ENCODE results near the gene RUFY1. TPM values are rescaled to one million over a fixed set of nuclear protein-coding genes. Genes with fewer than 3 reads are reported as not detected.

Gene RUFY1
- total RNA-seq, 1 experiment from 2014 or later, result 63.9 TPM

DNA sequence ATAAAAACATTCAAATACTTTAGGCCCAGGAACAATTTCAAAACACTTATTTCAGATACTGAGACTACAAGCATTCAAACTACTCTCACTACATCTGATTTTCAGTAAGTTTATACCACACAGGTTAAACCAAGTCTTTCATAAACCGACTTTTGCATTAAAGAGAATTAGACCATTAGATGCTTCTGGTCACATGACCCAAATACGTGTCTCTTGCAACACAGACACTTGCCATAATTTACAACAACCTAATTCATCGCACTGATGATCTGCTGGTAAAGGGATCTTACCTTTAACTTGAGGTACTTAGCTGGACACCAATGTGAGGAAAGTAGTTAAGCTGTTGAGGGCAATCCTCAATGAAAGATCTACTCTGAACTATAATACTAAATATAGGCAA lies 69.9 kb downstream of the RUFY1 start:
- BruUV-seq (replicated peaks), result no TSS peak
- peak overlapping the region; percentile 82 for H3K4me2 ChIP-seq
- peaks cover 73% of the 10 kb centered on the region for H4K20me1 ChIP-seq (ENCODE audit: insufficient read depth)
- no peak for TF ChIP-seq EZH2 (IDR thresholded peaks at IDR 0.05; ENCODE audit: low read depth)
- TF ChIP-seq, protein P1, sequence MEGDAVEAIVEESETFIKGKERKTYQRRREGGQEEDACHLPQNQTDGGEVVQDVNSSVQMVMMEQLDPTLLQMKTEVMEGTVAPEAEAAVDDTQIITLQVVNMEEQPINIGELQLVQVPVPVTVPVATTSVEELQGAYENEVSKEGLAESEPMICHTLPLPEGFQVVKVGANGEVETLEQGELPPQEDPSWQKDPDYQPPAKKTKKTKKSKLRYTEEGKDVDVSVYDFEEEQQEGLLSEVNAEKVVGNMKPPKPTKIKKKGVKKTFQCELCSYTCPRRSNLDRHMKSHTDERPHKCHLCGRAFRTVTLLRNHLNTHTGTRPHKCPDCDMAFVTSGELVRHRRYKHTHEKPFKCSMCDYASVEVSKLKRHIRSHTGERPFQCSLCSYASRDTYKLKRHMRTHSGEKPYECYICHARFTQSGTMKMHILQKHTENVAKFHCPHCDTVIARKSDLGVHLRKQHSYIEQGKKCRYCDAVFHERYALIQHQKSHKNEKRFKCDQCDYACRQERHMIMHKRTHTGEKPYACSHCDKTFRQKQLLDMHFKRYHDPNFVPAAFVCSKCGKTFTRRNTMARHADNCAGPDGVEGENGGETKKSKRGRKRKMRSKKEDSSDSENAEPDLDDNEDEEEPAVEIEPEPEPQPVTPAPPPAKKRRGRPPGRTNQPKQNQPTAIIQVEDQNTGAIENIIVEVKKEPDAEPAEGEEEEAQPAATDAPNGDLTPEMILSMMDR (conservative IDR thresholded peaks at IDR 0.05), result no peak
- CTCF ChIA-PET, result interaction anchor here (0.6 kb wide), 1 partner anchor 70 kb away, joined by 6 read pairs; the partner anchor contains the start of gene RUFY1
- peaks cover 73% of the 10 kb centered on the region for H3K36me3 ChIP-seq (ENCODE audit: low read depth)
- no peaks in the 10 kb centered on the region for H3K9me3 ChIP-seq (ENCODE audit: insufficient read depth, low read depth)
- peaks cover 89% of the 10 kb centered on the region for H3K79me2 ChIP-seq (ENCODE audit: low read depth)
- no peak overlapping the region for H2AFZ ChIP-seq
- 0 out of 2 replicates have a peak overlapping the region, but pooled peaks have one; percentile 2 for H3K27ac ChIP-seq
- H3K4me3 ChIP-seq, result peak overlapping the region; percentile 95
- POLR2A ChIA-PET (ENCODE audit: unreplicated experiment), result no interaction called here
- H3K27me3 ChIP-seq (ENCODE audit: insufficient read depth, low read depth), result no peaks in the 10 kb centered on the region
- peaks cover 85% of the 10 kb centered on the region for H3F3A ChIP-seq (ENCODE audit: insufficient read depth, low read depth)
- DNase-seq, result no peak
- H3K4me1 ChIP-seq (replicated peaks; ENCODE audit: insufficient read depth), result peaks cover 36% of the 10 kb centered on the region
- H3K9me2 ChIP-seq (ENCODE audit: insufficient read depth), result no peaks in the 10 kb centered on the region
- intact Hi-C loops (cut with micrococcal nuclease; ENCODE audit: unreplicated experiment), result loop anchor here (5.0 to 10.0 kb wide), 3 partner anchors 63 to 177 kb away; partner anchors contain the start of gene MAML1

DNA sequence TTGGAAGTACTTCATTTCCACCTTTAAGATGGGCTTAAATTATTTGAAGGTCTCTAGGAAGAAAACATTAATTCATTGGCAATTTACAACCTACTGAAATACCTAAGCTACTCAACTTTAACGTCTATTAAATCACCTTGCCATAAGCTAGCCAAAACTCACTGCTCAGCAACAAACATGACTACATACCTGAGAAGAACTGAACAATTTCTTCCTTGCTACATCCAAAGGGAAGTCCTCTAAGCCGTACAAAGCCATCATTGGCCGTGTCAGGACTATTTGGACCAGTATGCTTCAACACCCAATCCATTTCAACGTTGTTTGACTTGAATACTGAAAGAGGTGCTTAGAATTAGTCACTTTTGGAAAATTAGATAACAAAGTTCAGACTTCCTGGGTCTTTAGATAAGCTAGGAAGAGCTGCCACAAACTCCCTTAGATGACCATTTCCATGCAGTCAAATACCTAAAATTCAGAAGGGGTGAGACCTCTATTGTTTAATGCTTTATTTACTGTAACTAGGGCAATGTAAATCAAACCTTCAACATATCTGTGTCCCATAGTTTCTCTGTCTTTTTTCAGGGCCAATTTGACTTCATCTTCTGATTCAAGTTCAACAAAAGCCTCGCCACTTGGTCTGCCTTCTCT lies 70.5 kb downstream of the RUFY1 start:
- Histone ChIP-seq H3K9me2 (ENCODE audit: insufficient read depth) (no peaks in the 10 kb centered on the region), H3K27me3 (ENCODE audit: insufficient read depth, low read depth) (no peaks in the 10 kb centered on the region), H3K4me1 (replicated peaks; ENCODE audit: insufficient read depth) (peaks cover 36% of the 10 kb centered on the region), H3K27ac (peak overlapping the region; percentile 2; the same call in 1 of the 2 replicates), H3K4me2 (peak overlapping the region; percentile 82), H3F3A (ENCODE audit: insufficient read depth, low read depth) (peaks cover 80% of the 10 kb centered on the region), H3K36me3 (ENCODE audit: low read depth) (peaks cover 68% of the 10 kb centered on the region), H4K20me1 (ENCODE audit: insufficient read depth) (peaks cover 68% of the 10 kb centered on the region), H3K9me3 (ENCODE audit: insufficient read depth, low read depth) (no peaks in the 10 kb centered on the region), H3K4me3 (peak overlapping the region; percentile 95), H2AFZ (no peak overlapping the region), H3K79me2 (ENCODE audit: low read depth) (peaks cover 84% of the 10 kb centered on the region)
- DNase-seq, result peak in 1 of 2 experiments; percentile 44
- intact Hi-C loops (cut with micrococcal nuclease; ENCODE audit: unreplicated experiment), result loop anchor here (5.0 to 10.0 kb wide), 3 partner anchors 64 to 176 kb away; partner anchors contain the start of gene MAML1
- CTCF ChIA-PET, result interaction anchor here (0.6 kb wide), 1 partner anchor 70 kb away, joined by 6 read pairs; the partner anchor contains the start of gene RUFY1
- no peak for TF ChIP-seq EZH2 (IDR thresholded peaks at IDR 0.05; ENCODE audit: low read depth)
- TF ChIP-seq, protein P1 (conservative IDR thresholded peaks at IDR 0.05), result no peak
- no TSS peak for BruUV-seq (replicated peaks)
- POLR2A ChIA-PET (ENCODE audit: unreplicated experiment), result interaction anchor here (0.6 kb wide), 2 partner anchors 101 to 127 kb away, joined by 3 read pairs; no protein-coding TSS in a partner anchor

DNA sequence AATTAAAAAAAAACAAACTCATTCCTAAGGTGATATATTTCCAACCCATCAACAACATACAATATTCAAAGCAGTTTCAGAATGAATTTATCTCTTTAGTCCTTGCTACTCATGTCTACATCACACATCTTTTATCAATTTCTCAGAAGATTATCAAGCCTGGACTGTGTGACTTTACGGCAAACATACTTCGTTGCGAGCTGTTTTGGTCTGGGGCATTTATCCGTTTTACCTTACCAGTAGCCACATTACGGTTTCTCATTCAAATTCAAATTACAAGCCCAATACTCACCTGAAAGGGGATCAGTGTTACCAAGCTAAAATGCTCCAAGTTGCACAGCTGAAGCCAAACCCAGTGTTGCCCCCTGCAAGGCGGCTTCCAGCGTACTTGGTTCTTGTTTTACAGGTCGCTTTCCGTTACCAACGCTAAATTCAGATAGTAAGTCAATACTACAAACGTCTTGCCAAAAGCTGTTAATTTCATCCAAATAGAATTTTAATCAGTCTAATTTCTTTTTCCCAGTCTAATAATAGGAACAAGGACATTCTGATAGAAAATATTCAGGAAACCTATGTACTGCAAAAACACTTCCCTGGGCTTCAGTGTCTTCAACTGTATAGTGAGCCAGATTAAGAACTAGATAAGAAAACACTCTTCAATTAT lies 71.3 kb downstream of the RUFY1 start:
- POLR2A ChIA-PET (ENCODE audit: unreplicated experiment), result interaction anchor here (0.5 to 0.6 kb wide), 3 partner anchors 64 to 128 kb away, joined by 3 to 6 read pairs (median 3); no protein-coding TSS in a partner anchor
- Histone ChIP-seq H3K4me1 (replicated peaks; ENCODE audit: insufficient read depth) (peaks cover 36% of the 10 kb centered on the region), H3K27ac (no peak overlapping the region), H3K4me2 (peak overlapping the region; percentile 82), H4K20me1 (ENCODE audit: insufficient read depth) (peaks cover 60% of the 10 kb centered on the region), H3K4me3 (peak overlapping the region; percentile 95), H3K36me3 (ENCODE audit: low read depth) (peaks cover 59% of the 10 kb centered on the region), H3K9me2 (ENCODE audit: insufficient read depth) (no peaks in the 10 kb centered on the region), H3K27me3 (ENCODE audit: insufficient read depth, low read depth) (no peaks in the 10 kb centered on the region), H2AFZ (no peak overlapping the region), H3K79me2 (ENCODE audit: low read depth) (peaks cover 75% of the 10 kb centered on the region), H3K9me3 (ENCODE audit: insufficient read depth, low read depth) (no peaks in the 10 kb centered on the region), H3F3A (ENCODE audit: insufficient read depth, low read depth) (peaks cover 71% of the 10 kb centered on the region)
- TF ChIP-seq EZH2 (IDR thresholded peaks at IDR 0.05; ENCODE audit: low read depth), result no peak
- TF ChIP-seq, protein P1 (conservative IDR thresholded peaks at IDR 0.05), result 0 out of 2 replicates have a peak, but pooled peaks have one; percentile 19
- CTCF ChIA-PET, result no interaction called here
- intact Hi-C loops (cut with micrococcal nuclease; ENCODE audit: unreplicated experiment), result loop anchor here (2.0 to 10.0 kb wide), 5 partner anchors 64 to 237 kb away; partner anchors contain the start of genes MAML1 and MRNIP
- no peak for DNase-seq
- BruUV-seq (replicated peaks), result TSS peak; percentile 45

Data from PC-9 (cell line).